HCT116 (cell line): ENCODE data around the gene SLC47A1. TPM values are rescaled to one million over a fixed set of nuclear protein-coding genes. Genes with fewer than 3 reads are reported as not detected.

Experiments
- ATAC-seq: fragments of 200-7000 bp; cut with Tn5 transposase; 2 replicates; pipeline ENCODE4 v1.9.1; 2020; ENCODE audit warnings: mild to moderate bottlenecking, moderate library complexity
- BruUV-seq: library from RNA; stranded (reverse); fragments of 400-500 nt; replicated peaks from 2 replicates; lab custom pipeline; 2021; lab: Mats Ljungman, UMichigan
- CTCF ChIA-PET: fragments of 300-600 bp; sonication (Branson Sonifier 250); formaldehyde crosslinking; loops from one replicate; lab custom pipeline; 2021; ENCODE audit warnings: antibody characterized with exemption; lab: Charles Lee
- POLR2A ChIA-PET: fragments of 300-600, 350-600 bp; sonication (Branson Sonifier 250); formaldehyde crosslinking; loops from one replicate; lab custom pipeline; 2021; ENCODE audit warnings: antibody characterized with exemption; lab: Charles Lee
- RAD21 ChIA-PET, 2 experiments: fragments of 300-600 bp; sonication (Branson Sonifier 250); formaldehyde crosslinking; loops; one replicate each; lab custom pipeline; 2023; ENCODE audit warnings: low total read pairs in 2 of 2; ENCODE audit not compliant: uncharacterized antibody in 2 of 2, unreplicated experiment in 2 of 2, low non-redundant PET in 1 of 2; lab: Charles Lee
- DNase-seq: peaks from one replicate; pipeline ENCODE4 v3.0.0-alpha.2; 2010; ENCODE audit warnings: low read depth, low spot score
- H2AFZ ChIP-seq: fragments of 200-600 bp; shearing (Covaris generic), sonication (generic); 2 replicates; pipeline ENCODE4 v1.6.1; 2017; ENCODE audit warnings: low read depth, mixed run types, mixed read lengths, antibody characterized with exemption, low read length; ENCODE audit not compliant: poor library complexity, severe bottlenecking
- H3K27ac ChIP-seq: 2 replicates; pipeline ENCODE4 v1.5.1; 2012; ENCODE audit warnings: low read depth, low read length
- H3K27me3 ChIP-seq: fragments of 200-600 bp; sonication (generic); 2 replicates; pipeline ENCODE4 v1.6.1; 2016; ENCODE audit warnings: mixed run types, low read length, mixed read lengths; ENCODE audit not compliant: insufficient read depth
- H3K36me3 ChIP-seq, 2 experiments: fragments of 200-500 bp in 1 of 2; fragments of 200-600 bp in 1 of 2; sonication (Bioruptor generic) in 1 of 2; sonication (generic) in 1 of 2; 2 replicates each; pipeline versions ENCODE4 v1.5.1 to v1.6.1; 2014 to 2016; ENCODE audit warnings: low read length in 2 of 2, inconsistent platforms in 1 of 2, mixed read lengths in 1 of 2, mixed run types in 1 of 2; ENCODE audit not compliant: insufficient read depth in 2 of 2, control insufficient read depth in 1 of 2
- H3K4me1 ChIP-seq, 2 experiments: fragments of 200-600 bp in 1 of 2; sonication (generic) in 1 of 2; 2 replicates each; pipeline versions ENCODE4 v1.5.1 to v1.6.1; 2012 to 2017; ENCODE audit warnings: low read length in 2 of 2, inconsistent platforms in 1 of 2, mild to moderate bottlenecking in 1 of 2, mixed read lengths in 1 of 2, mixed run types in 1 of 2, moderate library complexity in 1 of 2; ENCODE audit not compliant: insufficient read depth in 2 of 2, control insufficient read depth in 1 of 2
- H3K4me2 ChIP-seq: fragments of 200-600 bp; sonication (generic); 2 replicates; pipeline ENCODE4 v1.6.1; 2017; ENCODE audit warnings: mixed run types, low read length, mixed read lengths
- H3K4me3 ChIP-seq, 2 experiments: fragments of 200-600 bp in 1 of 2; sonication (generic) in 1 of 2; replicated peaks in 1 of 2; 2 replicates each; pipeline ENCODE4 v1.5.1; 2011 to 2016; ENCODE audit warnings: low read length in 2 of 2, control low read depth in 1 of 2, low read depth in 1 of 2, mild to moderate bottlenecking in 1 of 2, mixed read lengths in 1 of 2, mixed run types in 1 of 2
- H3K79me2 ChIP-seq: fragments of 200-600 bp; sonication (generic); 2 replicates; pipeline ENCODE4 v1.6.1; 2017; ENCODE audit warnings: mild to moderate bottlenecking, mixed run types, low read length, moderate library complexity, mixed read lengths; ENCODE audit not compliant: insufficient read depth
- H3K9ac ChIP-seq: fragments of 200-600 bp; sonication (generic); 2 replicates; pipeline ENCODE4 v1.6.1; 2016; ENCODE audit warnings: low read length, mixed read lengths
- H3K9me2 ChIP-seq: fragments of 200-600 bp; sonication (generic), shearing (Covaris generic); 2 replicates; pipeline ENCODE4 v1.6.1; 2017; ENCODE audit warnings: mixed run types, mild to moderate bottlenecking, moderate library complexity; ENCODE audit not compliant: insufficient read depth
- H3K9me3 ChIP-seq, 2 experiments: fragments of 200-500 bp in 1 of 2; fragments of 200-600 bp in 1 of 2; sonication (Bioruptor generic) in 1 of 2; sonication (generic) in 1 of 2; 2 replicates each; pipeline ENCODE4 v1.6.1; 2014 to 2017; ENCODE audit warnings: low read length in 2 of 2, mixed read lengths in 2 of 2, inconsistent platforms in 1 of 2, low read depth in 1 of 2, mild to moderate bottlenecking in 1 of 2, mixed run types in 1 of 2, moderate library complexity in 1 of 2; ENCODE audit not compliant: control insufficient read depth in 1 of 2, insufficient read depth in 1 of 2
- H4K20me1 ChIP-seq: fragments of 200-600 bp; sonication (generic), shearing (Covaris generic); 2 replicates; pipeline ENCODE4 v1.6.1; 2017; ENCODE audit warnings: mixed run types, mild to moderate bottlenecking, moderate library complexity; ENCODE audit not compliant: insufficient read depth
- CBX3 ChIP-seq: IDR thresholded peaks from 2 replicates; pipeline ENCODE4 v1.6.1; 2012; ENCODE audit warnings: low read depth
- CEBPB ChIP-seq: IDR thresholded peaks from 2 replicates; pipeline ENCODE4 v1.6.1; 2012; ENCODE audit warnings: low read depth
- FOSL1 ChIP-seq: IDR thresholded peaks from 2 replicates; pipeline ENCODE4 v1.6.1; 2012; ENCODE audit warnings: low read depth
- SIN3A ChIP-seq: IDR thresholded peaks from 2 replicates; pipeline ENCODE4 v1.6.1; 2012; ENCODE audit warnings: low read depth
- SP1 ChIP-seq: IDR thresholded peaks from 2 replicates; pipeline ENCODE4 v1.6.1; 2012; ENCODE audit warnings: low read depth
- TCF7L2 ChIP-seq: IDR thresholded peaks from 2 replicates; pipeline ENCODE4 v1.7.0; 2011; ENCODE audit warnings: borderline replicate concordance, inconsistent platforms; ENCODE audit not compliant: insufficient read depth, insufficient read length; ENCODE audit errors: extremely low read depth
- YY1 ChIP-seq: IDR thresholded peaks from 2 replicates; pipeline ENCODE4 v1.6.1; 2011; ENCODE audit warnings: low read length, low read depth, moderate library complexity, mild to moderate bottlenecking; ENCODE audit not compliant: insufficient replicate concordance; ENCODE audit errors: extremely low read depth
- ZFX ChIP-seq: fragments of 450-650 bp; IDR thresholded peaks from 2 replicates; pipeline ENCODE4 v1.6.1; 2017
- ZNF274 ChIP-seq: fragments of 200-500 bp; sonication (Bioruptor generic); IDR thresholded peaks from 2 replicates; pipeline ENCODE4 v1.6.1; 2014; ENCODE audit warnings: mild to moderate bottlenecking, low read depth, low read length, inconsistent platforms
- intact Hi-C: fragments of 100-400 bp; cut with micrococcal nuclease; formaldehyde crosslinking; loops from 2 replicates; pipeline ENCODE4 v1.10.0; 2022
- total RNA-seq: library from RNA; stranded (reverse); gene quantifications from one replicate; pipeline ENCODE4 v1.2.1, GENCODE V29; 2021; ENCODE audit not compliant: unreplicated experiment
- TF ChIP-seq, protein P1 (sequence below), 3 experiments: fragments of 200-600 bp in 1 of 3; sonication (generic) in 1 of 3; IDR thresholded peaks in 2 of 3; conservative IDR thresholded peaks in 1 of 3; 2 replicates each; pipeline ENCODE4 v1.5.1; 2012 to 2017; ENCODE audit warnings: low read depth in 2 of 3, low read length in 2 of 3, antibody characterized with exemption in 1 of 3, borderline replicate concordance in 1 of 3, control low read depth in 1 of 3, mild to moderate bottlenecking in 1 of 3, mixed read lengths in 1 of 3, mixed run types in 1 of 3, moderate library complexity in 1 of 3; ENCODE audit not compliant: insufficient read depth in 1 of 3
- TF ChIP-seq, protein P2 (sequence below): IDR thresholded peaks from 2 replicates; pipeline ENCODE4 v1.6.1; 2012
- TF ChIP-seq, protein P3 (sequence below): IDR thresholded peaks from 2 replicates; pipeline ENCODE4 v1.6.1; 2012; ENCODE audit warnings: low read depth

The SLC47A1 gene
- total RNA-seq, 1 experiment from 2014 or later = 0.17 TPM

DNA sequence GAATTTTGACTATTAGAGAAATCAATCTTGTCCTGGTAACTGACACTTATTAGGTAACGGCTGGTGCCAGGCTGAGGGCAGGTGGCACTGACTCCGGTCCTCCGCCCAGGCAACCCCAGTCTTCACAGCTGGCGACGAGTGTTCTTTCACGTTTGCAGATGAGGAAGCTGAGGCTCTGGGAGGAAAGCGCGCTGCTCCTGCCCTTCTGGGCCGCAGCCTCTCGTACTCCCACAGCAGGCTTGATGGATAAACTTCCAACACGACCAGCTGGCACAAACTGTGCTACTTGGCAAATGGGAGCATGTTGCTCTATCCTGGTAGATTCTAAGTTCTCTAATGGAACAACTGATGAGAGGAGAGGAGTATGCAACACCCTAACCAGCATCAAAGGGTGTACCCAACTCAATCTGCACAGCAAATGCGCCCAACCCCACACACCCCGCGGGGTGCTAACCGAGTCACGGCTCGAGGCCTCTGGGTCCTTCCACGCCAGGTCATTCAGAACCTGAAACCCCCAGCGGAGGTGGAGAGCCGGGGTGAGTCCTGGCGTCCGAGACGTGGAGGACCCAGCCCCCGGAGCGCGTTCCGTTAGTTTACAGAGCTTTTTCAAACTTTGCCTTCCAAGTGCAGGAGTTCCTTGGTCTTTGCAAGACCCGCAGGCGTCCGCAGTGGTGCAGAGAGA, 477 bp upstream of the SLC47A1 start (continued):
- TF ChIP-seq CBX3 (no peak), YY1 (no peak), TCF7L2 (no peak), CEBPB (no peak), SIN3A (no peak)
- TF ChIP-seq, protein P1, sequence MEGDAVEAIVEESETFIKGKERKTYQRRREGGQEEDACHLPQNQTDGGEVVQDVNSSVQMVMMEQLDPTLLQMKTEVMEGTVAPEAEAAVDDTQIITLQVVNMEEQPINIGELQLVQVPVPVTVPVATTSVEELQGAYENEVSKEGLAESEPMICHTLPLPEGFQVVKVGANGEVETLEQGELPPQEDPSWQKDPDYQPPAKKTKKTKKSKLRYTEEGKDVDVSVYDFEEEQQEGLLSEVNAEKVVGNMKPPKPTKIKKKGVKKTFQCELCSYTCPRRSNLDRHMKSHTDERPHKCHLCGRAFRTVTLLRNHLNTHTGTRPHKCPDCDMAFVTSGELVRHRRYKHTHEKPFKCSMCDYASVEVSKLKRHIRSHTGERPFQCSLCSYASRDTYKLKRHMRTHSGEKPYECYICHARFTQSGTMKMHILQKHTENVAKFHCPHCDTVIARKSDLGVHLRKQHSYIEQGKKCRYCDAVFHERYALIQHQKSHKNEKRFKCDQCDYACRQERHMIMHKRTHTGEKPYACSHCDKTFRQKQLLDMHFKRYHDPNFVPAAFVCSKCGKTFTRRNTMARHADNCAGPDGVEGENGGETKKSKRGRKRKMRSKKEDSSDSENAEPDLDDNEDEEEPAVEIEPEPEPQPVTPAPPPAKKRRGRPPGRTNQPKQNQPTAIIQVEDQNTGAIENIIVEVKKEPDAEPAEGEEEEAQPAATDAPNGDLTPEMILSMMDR (IDR thresholded peaks at IDR 0.05 in 2 of 3, conservative IDR thresholded peaks at IDR 0.05 in 1 of 3; ENCODE audit: borderline replicate concordance in 1 of 3, insufficient read depth in 1 of 3, low read depth in 2 of 3, low read length in 2 of 3) = no peak

DNA sequence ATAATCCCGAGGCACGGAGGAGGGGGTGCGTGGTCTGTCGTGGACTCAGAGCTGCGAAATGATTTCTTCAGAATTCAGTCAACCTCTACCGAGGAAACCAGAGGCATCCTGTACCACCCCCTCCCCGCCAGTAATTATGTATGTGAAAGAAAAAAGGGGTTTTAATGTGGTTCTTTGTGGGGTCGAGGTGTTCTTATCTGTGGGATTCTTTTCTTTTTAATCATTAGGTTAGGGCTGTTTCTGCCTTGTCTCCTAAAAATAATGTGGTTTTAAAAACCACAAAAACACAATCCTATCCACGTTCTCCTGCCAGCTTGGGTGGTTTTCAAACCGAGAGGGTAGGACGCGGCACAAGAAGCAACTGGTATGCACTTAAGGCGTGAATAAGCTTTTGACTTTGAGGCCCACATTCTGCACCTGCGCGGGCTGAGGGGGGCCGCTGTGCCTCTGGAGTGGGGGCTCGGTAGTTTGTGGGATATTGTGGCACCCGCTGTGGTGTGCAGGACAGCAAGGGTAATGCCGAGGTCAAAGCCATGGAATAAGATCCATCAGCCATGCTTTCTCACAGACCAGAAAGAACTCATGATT, 1.0 kb downstream of the SLC47A1 start:
- no peak overlapping the region for H3K27ac ChIP-seq
- no peak overlapping the region for H3K4me3 ChIP-seq
- H3K9ac ChIP-seq = no peak overlapping the region
- CTCF ChIA-PET = no interaction called here
- RAD21 ChIA-PET = no interaction called here
- no TSS peak for BruUV-seq
- TF ChIP-seq SIN3A (no peak), SP1 (no peak), ZFX (no peak), FOSL1 (no peak), CEBPB (no peak), ZNF274 (no peak)
- TF ChIP-seq, protein P2, sequence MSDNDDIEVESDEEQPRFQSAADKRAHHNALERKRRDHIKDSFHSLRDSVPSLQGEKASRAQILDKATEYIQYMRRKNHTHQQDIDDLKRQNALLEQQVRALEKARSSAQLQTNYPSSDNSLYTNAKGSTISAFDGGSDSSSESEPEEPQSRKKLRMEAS = no peak
- TF ChIP-seq, protein P3, sequence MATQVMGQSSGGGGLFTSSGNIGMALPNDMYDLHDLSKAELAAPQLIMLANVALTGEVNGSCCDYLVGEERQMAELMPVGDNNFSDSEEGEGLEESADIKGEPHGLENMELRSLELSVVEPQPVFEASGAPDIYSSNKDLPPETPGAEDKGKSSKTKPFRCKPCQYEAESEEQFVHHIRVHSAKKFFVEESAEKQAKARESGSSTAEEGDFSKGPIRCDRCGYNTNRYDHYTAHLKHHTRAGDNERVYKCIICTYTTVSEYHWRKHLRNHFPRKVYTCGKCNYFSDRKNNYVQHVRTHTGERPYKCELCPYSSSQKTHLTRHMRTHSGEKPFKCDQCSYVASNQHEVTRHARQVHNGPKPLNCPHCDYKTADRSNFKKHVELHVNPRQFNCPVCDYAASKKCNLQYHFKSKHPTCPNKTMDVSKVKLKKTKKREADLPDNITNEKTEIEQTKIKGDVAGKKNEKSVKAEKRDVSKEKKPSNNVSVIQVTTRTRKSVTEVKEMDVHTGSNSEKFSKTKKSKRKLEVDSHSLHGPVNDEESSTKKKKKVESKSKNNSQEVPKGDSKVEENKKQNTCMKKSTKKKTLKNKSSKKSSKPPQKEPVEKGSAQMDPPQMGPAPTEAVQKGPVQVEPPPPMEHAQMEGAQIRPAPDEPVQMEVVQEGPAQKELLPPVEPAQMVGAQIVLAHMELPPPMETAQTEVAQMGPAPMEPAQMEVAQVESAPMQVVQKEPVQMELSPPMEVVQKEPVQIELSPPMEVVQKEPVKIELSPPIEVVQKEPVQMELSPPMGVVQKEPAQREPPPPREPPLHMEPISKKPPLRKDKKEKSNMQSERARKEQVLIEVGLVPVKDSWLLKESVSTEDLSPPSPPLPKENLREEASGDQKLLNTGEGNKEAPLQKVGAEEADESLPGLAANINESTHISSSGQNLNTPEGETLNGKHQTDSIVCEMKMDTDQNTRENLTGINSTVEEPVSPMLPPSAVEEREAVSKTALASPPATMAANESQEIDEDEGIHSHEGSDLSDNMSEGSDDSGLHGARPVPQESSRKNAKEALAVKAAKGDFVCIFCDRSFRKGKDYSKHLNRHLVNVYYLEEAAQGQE = no peak
- H2AFZ ChIP-seq = no peak overlapping the region
- H4K20me1 ChIP-seq = no peaks in the 10 kb centered on the region
- no peaks in the 10 kb centered on the region for H3K27me3 ChIP-seq
- no peaks in the 10 kb centered on the region for H3K4me1 ChIP-seq
- DNase-seq (no peak), ATAC-seq (no peak)
- POLR2A ChIA-PET = no interaction called here
- intact Hi-C loops = no loop called here
- no peaks in the 10 kb centered on the region for H3K9me3 ChIP-seq
- no peaks in the 10 kb centered on the region for H3K36me3 ChIP-seq
- no peak overlapping the region for H3K4me2 ChIP-seq
- H3K79me2 ChIP-seq = no peaks in the 10 kb centered on the region
- no peaks in the 10 kb centered on the region for H3K9me2 ChIP-seq
